ENCODE results near the gene SH2D4B. TPM values are rescaled to one million over a fixed set of nuclear protein-coding genes. Genes with fewer than 3 reads are reported as not detected.

Gene SH2D4B
- total RNA-seq, 1 donor from 2014 or later: 0.12 TPM

DNA sequence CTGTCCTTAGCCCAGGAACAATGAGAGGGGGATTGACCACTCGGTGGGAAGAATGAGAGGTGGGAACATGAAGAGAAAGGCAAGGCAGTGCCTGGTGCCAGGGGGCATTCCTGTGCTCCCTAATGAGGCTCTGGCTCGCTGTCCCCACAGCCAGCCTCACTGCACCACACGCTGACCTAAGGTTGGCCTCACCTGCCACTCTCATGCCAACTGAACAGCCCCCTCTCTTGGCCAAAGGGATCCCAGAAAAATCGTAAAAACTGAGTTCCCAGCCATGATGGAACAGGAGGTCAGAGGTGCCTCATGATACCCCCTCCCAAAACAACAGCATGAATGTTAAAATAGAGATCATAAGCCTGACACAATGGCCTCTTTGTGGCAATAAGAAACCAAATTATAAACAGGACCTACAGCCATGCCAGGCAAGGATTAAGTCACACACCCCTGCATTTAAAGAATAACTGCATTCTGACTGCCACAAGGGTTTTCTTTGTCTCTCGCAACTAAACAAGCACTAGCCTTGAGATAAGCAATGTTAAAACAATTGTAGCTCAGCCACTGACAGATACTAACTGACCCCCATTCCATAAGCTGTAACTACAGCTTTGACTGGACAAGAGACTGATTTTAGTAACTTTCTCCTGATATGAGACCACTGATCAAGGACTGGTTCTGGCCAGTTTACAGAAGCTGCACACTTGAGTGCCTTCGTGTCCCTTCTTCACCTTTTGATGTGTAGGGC is 149.2 kb downstream of the SH2D4B start:
- Mint-ChIP-seq H3K27me3 (no peaks in the 10 kb centered on the region), H3K27ac (peak overlapping the region; percentile 89), H3K4me1 (ENCODE audit: low read depth) (peaks cover 20% of the 10 kb centered on the region), H3K4me3 (ENCODE audit: low read depth) (no peak overlapping the region), H3K36me3 (ENCODE audit: insufficient read depth) (no peaks in the 10 kb centered on the region), H3K9me3 (ENCODE audit: low read depth) (no peaks in the 10 kb centered on the region)
- TF ChIP-seq, protein P1, sequence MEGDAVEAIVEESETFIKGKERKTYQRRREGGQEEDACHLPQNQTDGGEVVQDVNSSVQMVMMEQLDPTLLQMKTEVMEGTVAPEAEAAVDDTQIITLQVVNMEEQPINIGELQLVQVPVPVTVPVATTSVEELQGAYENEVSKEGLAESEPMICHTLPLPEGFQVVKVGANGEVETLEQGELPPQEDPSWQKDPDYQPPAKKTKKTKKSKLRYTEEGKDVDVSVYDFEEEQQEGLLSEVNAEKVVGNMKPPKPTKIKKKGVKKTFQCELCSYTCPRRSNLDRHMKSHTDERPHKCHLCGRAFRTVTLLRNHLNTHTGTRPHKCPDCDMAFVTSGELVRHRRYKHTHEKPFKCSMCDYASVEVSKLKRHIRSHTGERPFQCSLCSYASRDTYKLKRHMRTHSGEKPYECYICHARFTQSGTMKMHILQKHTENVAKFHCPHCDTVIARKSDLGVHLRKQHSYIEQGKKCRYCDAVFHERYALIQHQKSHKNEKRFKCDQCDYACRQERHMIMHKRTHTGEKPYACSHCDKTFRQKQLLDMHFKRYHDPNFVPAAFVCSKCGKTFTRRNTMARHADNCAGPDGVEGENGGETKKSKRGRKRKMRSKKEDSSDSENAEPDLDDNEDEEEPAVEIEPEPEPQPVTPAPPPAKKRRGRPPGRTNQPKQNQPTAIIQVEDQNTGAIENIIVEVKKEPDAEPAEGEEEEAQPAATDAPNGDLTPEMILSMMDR (IDR thresholded peaks at IDR 0.05; ENCODE audit: unreplicated experiment): no peak
- no peak for DNase-seq (ENCODE audit: low spot score, unreplicated experiment)

DNA sequence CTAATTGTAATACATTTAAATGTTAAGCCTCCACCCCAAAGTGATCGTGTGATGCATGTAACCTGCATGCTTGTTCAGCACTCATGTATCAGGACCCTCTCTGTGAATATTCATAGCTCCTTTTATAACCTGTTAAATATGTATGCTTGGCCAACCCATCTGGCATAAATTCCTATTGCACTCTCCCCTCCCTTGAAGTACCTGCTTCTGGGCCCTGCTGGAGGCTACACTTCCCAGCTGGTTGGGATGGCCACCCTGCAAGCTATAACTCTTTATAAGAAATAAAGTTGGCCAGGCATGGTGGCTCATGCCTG is 149.7 kb downstream of the SH2D4B start:
- TF ChIP-seq, protein P1 (IDR thresholded peaks at IDR 0.05; ENCODE audit: unreplicated experiment): no peak
- Mint-ChIP-seq H3K27me3 (no peaks in the 10 kb centered on the region), H3K4me1 (ENCODE audit: low read depth) (peaks cover 20% of the 10 kb centered on the region), H3K4me3 (ENCODE audit: low read depth) (no peak overlapping the region), H3K27ac (peak overlapping the region; percentile 89), H3K36me3 (ENCODE audit: insufficient read depth) (no peaks in the 10 kb centered on the region), H3K9me3 (ENCODE audit: low read depth) (no peaks in the 10 kb centered on the region)
- no peak for DNase-seq (ENCODE audit: low spot score, unreplicated experiment)

DNA sequence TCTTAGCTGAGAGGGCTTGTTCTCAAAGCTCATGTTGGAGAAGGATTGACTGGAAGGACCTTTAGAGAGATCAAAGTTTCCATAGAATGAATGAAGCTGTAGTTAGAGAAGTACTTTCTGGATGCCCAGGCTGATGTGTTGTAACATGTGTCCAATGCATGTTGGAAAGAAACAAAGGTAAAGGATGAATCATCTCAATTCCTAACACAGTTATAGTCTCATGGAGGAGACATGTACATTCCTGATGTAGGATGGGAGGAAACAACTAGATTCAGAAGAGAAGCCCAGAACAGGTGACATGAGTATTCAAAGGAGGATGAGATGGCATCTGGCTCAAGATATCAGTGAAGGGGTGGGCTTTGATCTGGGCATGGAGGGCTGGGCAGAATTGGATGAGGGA is 152.7 kb downstream of the SH2D4B start:
- H3K36me3 Mint-ChIP-seq (ENCODE audit: insufficient read depth): no peaks in the 10 kb centered on the region
- no peaks in the 10 kb centered on the region for H3K9me3 Mint-ChIP-seq (ENCODE audit: low read depth)
- DNase-seq (ENCODE audit: low spot score, unreplicated experiment): no peak
- no peaks in the 10 kb centered on the region for H3K27me3 Mint-ChIP-seq
- no peak overlapping the region for H3K4me3 Mint-ChIP-seq (ENCODE audit: low read depth)
- TF ChIP-seq, protein P1 (IDR thresholded peaks at IDR 0.05; ENCODE audit: unreplicated experiment): no peak
- H3K27ac Mint-ChIP-seq: no peak overlapping the region
- H3K4me1 Mint-ChIP-seq (ENCODE audit: low read depth): peaks cover 14% of the 10 kb centered on the region

DNA sequence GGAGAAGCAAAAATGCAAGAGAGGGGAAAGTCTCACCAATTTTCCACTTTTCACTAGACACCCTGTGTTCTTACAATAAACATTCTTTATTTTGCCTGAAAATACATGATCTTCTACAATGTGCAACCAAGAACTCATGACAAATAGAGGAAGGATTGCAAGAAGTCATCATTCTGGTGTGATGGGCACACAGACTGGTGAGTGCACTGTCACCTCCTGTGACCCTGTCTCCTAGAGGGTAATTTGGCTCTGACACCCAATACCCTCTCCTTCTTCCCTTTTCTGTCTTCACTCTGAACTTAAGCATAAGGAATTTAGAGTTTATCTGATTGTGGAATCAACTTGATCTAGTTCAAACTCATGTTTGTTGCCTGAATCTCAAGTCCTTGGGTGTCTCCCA is 153.7 kb downstream of the SH2D4B start:
- no peak overlapping the region for H3K4me3 Mint-ChIP-seq (ENCODE audit: low read depth)
- DNase-seq (ENCODE audit: low spot score, unreplicated experiment): no peak
- TF ChIP-seq, protein P1 (IDR thresholded peaks at IDR 0.05; ENCODE audit: unreplicated experiment): no peak
- no peak overlapping the region for H3K27ac Mint-ChIP-seq
- H3K36me3 Mint-ChIP-seq (ENCODE audit: insufficient read depth): no peaks in the 10 kb centered on the region
- no peaks in the 10 kb centered on the region for H3K9me3 Mint-ChIP-seq (ENCODE audit: low read depth)
- H3K27me3 Mint-ChIP-seq: peaks cover 4% of the 10 kb centered on the region
- H3K4me1 Mint-ChIP-seq (ENCODE audit: low read depth): peaks cover 9% of the 10 kb centered on the region

DNA sequence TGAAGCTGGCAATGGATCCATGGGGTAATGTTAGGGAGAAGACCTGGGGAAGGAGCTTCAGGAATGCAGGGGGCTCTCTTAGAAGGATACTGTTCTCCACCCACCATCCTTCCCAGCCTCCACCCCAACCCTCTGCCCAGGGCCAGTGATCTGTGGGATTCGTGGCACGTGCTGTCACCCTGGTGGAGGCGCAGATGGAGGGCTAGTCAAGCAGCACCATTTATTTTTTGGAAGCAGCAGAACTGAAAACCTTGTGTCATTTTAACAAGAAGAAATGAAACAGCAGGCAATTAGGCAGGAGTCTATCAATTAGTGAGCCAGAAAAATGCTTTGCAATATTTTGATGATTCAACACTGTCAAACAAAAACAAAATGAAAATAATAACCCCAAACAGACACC is 155.9 kb downstream of the SH2D4B start:
- no peak for DNase-seq (ENCODE audit: low spot score, unreplicated experiment)
- H3K9me3 Mint-ChIP-seq (ENCODE audit: low read depth): no peaks in the 10 kb centered on the region
- H3K27me3 Mint-ChIP-seq: peaks cover 4% of the 10 kb centered on the region
- TF ChIP-seq, protein P1 (IDR thresholded peaks at IDR 0.05; ENCODE audit: unreplicated experiment): no peak
- H3K27ac Mint-ChIP-seq: no peak overlapping the region
- no peak overlapping the region for H3K4me3 Mint-ChIP-seq (ENCODE audit: low read depth)
- no peaks in the 10 kb centered on the region for H3K36me3 Mint-ChIP-seq (ENCODE audit: insufficient read depth)
- no peaks in the 10 kb centered on the region for H3K4me1 Mint-ChIP-seq (ENCODE audit: low read depth)
